HepG2 (cell line): ENCODE measurements around the gene XPO1. TPM values are rescaled to one million over a fixed set of nuclear protein-coding genes. Genes with fewer than 3 reads are reported as not detected.
A peak's percentile ranks its signal among the peaks of the same experiment; 100 is the strongest.

ENCODE experiments used
- CENPT ChIP-seq: sonication (generic); formaldehyde crosslinking; IDR thresholded peaks from 2 replicates; pipeline ENCODE4 v1.8.0; 2022; ENCODE audit warnings: low read depth, mild to moderate bottlenecking, moderate library complexity, missing genetic modification reagents
- FOSL2 ChIP-seq: sonication (generic); formaldehyde crosslinking; IDR thresholded peaks from 2 replicates; pipeline ENCODE4 v1.4.0; 2020; ENCODE audit warnings: missing genetic modification reagents
- KLF15 ChIP-seq: sonication (generic); formaldehyde crosslinking; IDR thresholded peaks from 2 replicates; pipeline ENCODE4 v1.8.1; 2023; ENCODE audit warnings: borderline replicate concordance, mild to moderate bottlenecking, inconsistent platforms, missing genetic modification reagents, mixed read lengths
- MLLT10 ChIP-seq: sonication (generic); formaldehyde crosslinking; IDR thresholded peaks from 2 replicates; pipeline ENCODE4 v1.4.0; 2020; ENCODE audit warnings: missing genetic modification reagents
- NCOR1 ChIP-seq: fragments of 200-600 bp; sonication (generic); IDR thresholded peaks from 2 replicates; pipeline ENCODE4 v1.7.0; 2017; ENCODE audit warnings: antibody characterized with exemption, low read length, borderline replicate concordance
- NR1H2 ChIP-seq: sonication (generic); formaldehyde crosslinking; IDR thresholded peaks from 2 replicates; pipeline ENCODE4 v1.8.1; 2022; ENCODE audit warnings: low read depth, missing genetic modification reagents, borderline replicate concordance
- PAWR ChIP-seq: sonication (generic); formaldehyde crosslinking; IDR thresholded peaks from 2 replicates; pipeline ENCODE4 v1.4.0; 2020; ENCODE audit warnings: missing genetic modification reagents, mild to moderate bottlenecking, borderline replicate concordance
- PAX8 ChIP-seq: sonication (generic); formaldehyde crosslinking; IDR thresholded peaks from 2 replicates; pipeline ENCODE4 v1.8.0; 2022; ENCODE audit warnings: mild to moderate bottlenecking, missing genetic modification reagents, borderline replicate concordance
- PCBP2 ChIP-seq: fragments of 200-400 bp; formaldehyde crosslinking; optimal IDR thresholded peaks from 2 replicates; pipeline ENCODE3; 2018; ENCODE audit warnings: low read length, low read depth; ENCODE audit not compliant: poor library complexity, severe bottlenecking
- PHF5A ChIP-seq: IDR thresholded peaks from one replicate; pipeline ENCODE4 v1.6.1; 2018; ENCODE audit warnings: low read depth, missing genetic modification reagents; ENCODE audit not compliant: unreplicated experiment
- RBM22 ChIP-seq: fragments of 200-400 bp; formaldehyde crosslinking; optimal IDR thresholded peaks from 2 replicates; pipeline ENCODE3; 2017; ENCODE audit warnings: mild to moderate bottlenecking, low read length, moderate library complexity
- RFX1 ChIP-seq: fragments of 450-650 bp; IDR thresholded peaks from 2 replicates; pipeline ENCODE4 v1.6.1; 2017
- SMARCE1 ChIP-seq: fragments of 450-650 bp; IDR thresholded peaks from 2 replicates; pipeline ENCODE4 v1.6.1; 2017; ENCODE audit warnings: borderline replicate concordance
- ZBTB7A ChIP-seq: sonication (generic); formaldehyde crosslinking; IDR thresholded peaks from 2 replicates; pipeline ENCODE4 v1.8.0; 2022; ENCODE audit warnings: mild to moderate bottlenecking, missing genetic modification reagents
- ZNF331 ChIP-seq: sonication (generic); formaldehyde crosslinking; IDR thresholded peaks from 2 replicates; pipeline ENCODE4 v1.4.0; 2020; ENCODE audit warnings: missing genetic modification reagents
- ZNF343 ChIP-seq: sonication (generic); formaldehyde crosslinking; IDR thresholded peaks from 2 replicates; pipeline ENCODE4 v1.4.0; 2020; ENCODE audit warnings: mild to moderate bottlenecking, missing genetic modification reagents
- ZNF709 ChIP-seq: sonication (generic); formaldehyde crosslinking; IDR thresholded peaks from 2 replicates; pipeline ENCODE4 v1.5.0; 2020; ENCODE audit warnings: mild to moderate bottlenecking, missing genetic modification reagents
- polyA plus RNA-seq, 8 experiments: library from polyadenylated mRNA; depleted of rRNA in 3 of 8; stranded (reverse) in 7 of 8; unstranded in 1 of 8; fragments of >200 nt; fragmentation: Illumina TruSeq in 4 of 8; extraction: Trizol in 4 of 8; gene quantifications; 2 replicates each; pipeline versions ENCODE4 v1.2.1 to v1.2.3, GENCODE V29; 2011 to 2016; ENCODE audit warnings: low read depth in 4 of 8, missing spikeins in 1 of 8, mixed read lengths in 1 of 8; ENCODE audit not compliant: insufficient read depth in 1 of 8
- total RNA-seq, 5 experiments: library from RNA; depleted of rRNA; stranded (reverse); fragments of >200 nt; fragmentation: Illumina TruSeq; extraction: Trizol; gene quantifications; 2 replicates each; pipeline ENCODE4 v1.2.3, GENCODE V29; 2016; ENCODE audit warnings: low read depth in 1 of 5
- TF ChIP-seq, protein P1 (sequence below): sonication (generic); formaldehyde crosslinking; IDR thresholded peaks from 2 replicates; pipeline ENCODE4 v1.5.1; 2020; ENCODE audit warnings: missing genetic modification reagents, mild to moderate bottlenecking, borderline replicate concordance
- TF ChIP-seq, protein P2 (sequence below): sonication (generic); formaldehyde crosslinking; IDR thresholded peaks from 2 replicates; pipeline ENCODE4 v1.4.0; 2020; ENCODE audit warnings: mild to moderate bottlenecking, low read depth, missing genetic modification reagents
- TF ChIP-seq, protein P3 (sequence below): sonication (generic); formaldehyde crosslinking; IDR thresholded peaks from 2 replicates; pipeline ENCODE4 v1.5.0; 2020; ENCODE audit warnings: missing genetic modification reagents
- TF ChIP-seq, protein P4 (sequence below): sonication (generic); formaldehyde crosslinking; IDR thresholded peaks from 2 replicates; pipeline ENCODE4 v1.4.0; 2020; ENCODE audit warnings: mild to moderate bottlenecking, missing genetic modification reagents
- TF ChIP-seq, protein P5 (sequence below): sonication (generic); formaldehyde crosslinking; conservative IDR thresholded peaks from 2 replicates; pipeline ENCODE4 v1.4.0; 2020; ENCODE audit warnings: missing genetic modification reagents
- TF ChIP-seq, protein P6 (sequence below): IDR thresholded peaks from 2 replicates; pipeline ENCODE4 v1.6.1; 2016; ENCODE audit warnings: mild to moderate bottlenecking

Gene XPO1
- total and polyA plus RNA-seq, 2 of the 13 experiments (the other 11 are each of a cell fraction or from before 2014, with no cell fraction given) = 67.4 to 212 TPM

DNA sequence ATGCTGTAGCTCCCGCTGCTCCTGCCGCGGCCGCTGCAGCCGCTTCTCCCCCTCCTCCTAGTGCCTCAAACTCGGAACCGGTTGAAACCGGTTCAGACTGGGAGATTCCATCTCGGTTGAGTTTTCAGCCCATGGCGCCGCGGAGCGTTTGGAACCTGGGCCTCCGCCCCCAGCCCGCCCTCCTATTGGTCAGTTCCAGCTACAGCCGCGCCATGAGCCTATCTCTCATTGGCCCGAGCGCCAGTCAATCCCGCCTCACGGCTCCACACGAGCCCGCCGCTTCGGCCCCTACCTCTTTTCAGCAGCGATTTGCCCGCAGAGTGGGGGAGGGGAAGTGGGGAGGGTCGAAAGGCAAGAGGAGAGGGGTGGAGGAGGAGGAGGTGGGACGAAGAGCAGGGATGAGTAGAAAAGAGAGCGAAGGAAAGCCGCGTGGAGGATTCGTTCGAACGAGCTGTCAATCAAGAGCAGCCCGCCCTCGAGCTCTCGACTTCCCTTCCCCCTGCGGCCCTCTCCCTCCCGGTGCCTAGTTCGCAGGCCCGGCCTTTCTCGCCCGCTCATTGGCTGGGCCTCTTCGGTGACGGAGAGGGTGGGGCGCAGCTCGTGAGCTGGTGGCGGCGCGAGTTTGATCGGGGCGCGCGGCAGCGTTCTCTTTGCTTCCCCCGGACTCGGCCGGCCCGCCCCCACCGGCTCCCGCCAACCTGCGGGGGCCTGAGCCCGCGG is at the start of gene XPO1 (continued):
- TF ChIP-seq, protein P1, sequence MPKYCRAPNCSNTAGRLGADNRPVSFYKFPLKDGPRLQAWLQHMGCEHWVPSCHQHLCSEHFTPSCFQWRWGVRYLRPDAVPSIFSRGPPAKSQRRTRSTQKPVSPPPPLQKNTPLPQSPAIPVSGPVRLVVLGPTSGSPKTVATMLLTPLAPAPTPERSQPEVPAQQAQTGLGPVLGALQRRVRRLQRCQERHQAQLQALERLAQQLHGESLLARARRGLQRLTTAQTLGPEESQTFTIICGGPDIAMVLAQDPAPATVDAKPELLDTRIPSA = 0 out of 2 replicates have a peak, but pooled peaks have one; percentile 77
- TF ChIP-seq SMARCE1 = no peak
- peak; percentile 97 for TF ChIP-seq PHF5A (CRISPR knock-in tag)
- TF ChIP-seq PCBP2 = peak; percentile 72
- TF ChIP-seq, protein P2, sequence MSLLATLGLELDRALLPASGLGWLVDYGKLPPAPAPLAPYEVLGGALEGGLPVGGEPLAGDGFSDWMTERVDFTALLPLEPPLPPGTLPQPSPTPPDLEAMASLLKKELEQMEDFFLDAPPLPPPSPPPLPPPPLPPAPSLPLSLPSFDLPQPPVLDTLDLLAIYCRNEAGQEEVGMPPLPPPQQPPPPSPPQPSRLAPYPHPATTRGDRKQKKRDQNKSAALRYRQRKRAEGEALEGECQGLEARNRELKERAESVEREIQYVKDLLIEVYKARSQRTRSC = 0 out of 2 replicates have a peak, but pooled peaks have one; percentile 8
- TF ChIP-seq NR1H2 (CRISPR knock-in tag) = no peak
- TF ChIP-seq ZNF331 (CRISPR knock-in tag) = peak; percentile 51
- TF ChIP-seq, protein P3, sequence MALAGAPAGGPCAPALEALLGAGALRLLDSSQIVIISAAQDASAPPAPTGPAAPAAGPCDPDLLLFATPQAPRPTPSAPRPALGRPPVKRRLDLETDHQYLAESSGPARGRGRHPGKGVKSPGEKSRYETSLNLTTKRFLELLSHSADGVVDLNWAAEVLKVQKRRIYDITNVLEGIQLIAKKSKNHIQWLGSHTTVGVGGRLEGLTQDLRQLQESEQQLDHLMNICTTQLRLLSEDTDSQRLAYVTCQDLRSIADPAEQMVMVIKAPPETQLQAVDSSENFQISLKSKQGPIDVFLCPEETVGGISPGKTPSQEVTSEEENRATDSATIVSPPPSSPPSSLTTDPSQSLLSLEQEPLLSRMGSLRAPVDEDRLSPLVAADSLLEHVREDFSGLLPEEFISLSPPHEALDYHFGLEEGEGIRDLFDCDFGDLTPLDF (CRISPR knock-in tag) = peak; percentile 94
- TF ChIP-seq, protein P4, sequence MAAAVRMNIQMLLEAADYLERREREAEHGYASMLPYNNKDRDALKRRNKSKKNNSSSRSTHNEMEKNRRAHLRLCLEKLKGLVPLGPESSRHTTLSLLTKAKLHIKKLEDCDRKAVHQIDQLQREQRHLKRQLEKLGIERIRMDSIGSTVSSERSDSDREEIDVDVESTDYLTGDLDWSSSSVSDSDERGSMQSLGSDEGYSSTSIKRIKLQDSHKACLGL (CRISPR knock-in tag) = peak; percentile 80
- no peak; the same call in 1 of the 2 replicates for TF ChIP-seq NCOR1
- TF ChIP-seq MLLT10 (CRISPR knock-in tag) = no peak
- no peak; the same call in 1 of the 2 replicates for TF ChIP-seq ZNF343 (CRISPR knock-in tag)
- no peak for TF ChIP-seq RBM22
- no peak; the same call in 1 of the 2 replicates for TF ChIP-seq ZNF709 (CRISPR knock-in tag)
- no peak for TF ChIP-seq ZBTB7A
- TF ChIP-seq, protein P5, sequence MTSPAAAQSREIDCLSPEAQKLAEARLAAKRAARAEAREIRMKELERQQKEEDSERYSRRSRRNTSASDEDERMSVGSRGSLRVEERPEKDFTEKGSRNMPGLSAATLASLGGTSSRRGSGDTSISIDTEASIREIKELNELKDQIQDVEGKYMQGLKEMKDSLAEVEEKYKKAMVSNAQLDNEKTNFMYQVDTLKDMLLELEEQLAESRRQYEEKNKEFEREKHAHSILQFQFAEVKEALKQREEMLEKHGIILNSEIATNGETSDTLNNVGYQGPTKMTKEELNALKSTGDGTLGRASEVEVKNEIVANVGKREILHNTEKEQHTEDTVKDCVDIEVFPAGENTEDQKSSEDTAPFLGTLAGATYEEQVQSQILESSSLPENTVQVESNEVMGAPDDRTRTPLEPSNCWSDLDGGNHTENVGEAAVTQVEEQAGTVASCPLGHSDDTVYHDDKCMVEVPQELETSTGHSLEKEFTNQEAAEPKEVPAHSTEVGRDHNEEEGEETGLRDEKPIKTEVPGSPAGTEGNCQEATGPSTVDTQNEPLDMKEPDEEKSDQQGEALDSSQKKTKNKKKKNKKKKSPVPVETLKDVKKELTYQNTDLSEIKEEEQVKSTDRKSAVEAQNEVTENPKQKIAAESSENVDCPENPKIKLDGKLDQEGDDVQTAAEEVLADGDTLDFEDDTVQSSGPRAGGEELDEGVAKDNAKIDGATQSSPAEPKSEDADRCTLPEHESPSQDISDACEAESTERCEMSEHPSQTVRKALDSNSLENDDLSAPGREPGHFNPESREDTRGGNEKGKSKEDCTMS (CRISPR knock-in tag) = no peak
- TF ChIP-seq, protein P6, sequence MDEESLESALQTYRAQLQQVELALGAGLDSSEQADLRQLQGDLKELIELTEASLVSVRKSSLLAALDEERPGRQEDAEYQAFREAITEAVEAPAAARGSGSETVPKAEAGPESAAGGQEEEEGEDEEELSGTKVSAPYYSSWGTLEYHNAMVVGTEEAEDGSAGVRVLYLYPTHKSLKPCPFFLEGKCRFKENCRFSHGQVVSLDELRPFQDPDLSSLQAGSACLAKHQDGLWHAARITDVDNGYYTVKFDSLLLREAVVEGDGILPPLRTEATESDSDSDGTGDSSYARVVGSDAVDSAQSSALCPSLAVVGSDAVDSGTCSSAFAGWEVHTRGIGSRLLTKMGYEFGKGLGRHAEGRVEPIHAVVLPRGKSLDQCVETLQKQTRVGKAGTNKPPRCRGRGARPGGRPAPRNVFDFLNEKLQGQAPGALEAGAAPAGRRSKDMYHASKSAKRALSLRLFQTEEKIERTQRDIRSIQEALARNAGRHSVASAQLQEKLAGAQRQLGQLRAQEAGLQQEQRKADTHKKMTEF (CRISPR knock-in tag) = peak; percentile 95
- no peak for TF ChIP-seq PAWR (CRISPR knock-in tag)
- TF ChIP-seq KLF15 = peak; percentile 53; the same call in 1 of the 2 replicates
- TF ChIP-seq PAX8 (CRISPR knock-in tag) = no peak
- TF ChIP-seq CENPT (CRISPR knock-in tag) = no peak; the same call in 1 of the 2 replicates
- TF ChIP-seq FOSL2 (CRISPR knock-in tag) = no peak; the same call in 1 of the 2 replicates
- TF ChIP-seq RFX1 = no peak
